OCI-LY1 (cell line): ENCODE measurements around the gene CRAMP1.

ENCODE experiments used
- H2AFZ ChIP-seq: fragments of 200-600 bp; sonication (generic), shearing (Covaris generic); 2 replicates; pipeline ENCODE4 v1.6.0; 2014; ENCODE audit warnings: antibody characterized with exemption, mild to moderate bottlenecking, low read length
- H3F3A ChIP-seq: fragments of 200-600 bp; sonication (generic), shearing (Covaris generic); 2 replicates; pipeline ENCODE4 v1.6.0; 2014; ENCODE audit warnings: mild to moderate bottlenecking, antibody characterized with exemption, low read length, moderate library complexity; ENCODE audit not compliant: insufficient read depth
- H3K27ac ChIP-seq: fragments of 200-600 bp; sonication (generic); 2 replicates; pipeline ENCODE4 v1.5.1; 2014; ENCODE audit warnings: low read length, mixed run types, mild to moderate bottlenecking, low read depth; ENCODE audit not compliant: poor library complexity, severe bottlenecking
- H3K27me3 ChIP-seq: fragments of 200-600 bp; sonication (generic); 2 replicates; pipeline ENCODE4 v1.6.0; 2014; ENCODE audit warnings: antibody characterized with exemption, mild to moderate bottlenecking, low read length, moderate library complexity; ENCODE audit not compliant: insufficient read depth
- H3K36me3 ChIP-seq: fragments of 200-600 bp; sonication (generic); 2 replicates; pipeline ENCODE4 v1.6.1; 2014; ENCODE audit warnings: mild to moderate bottlenecking, antibody characterized with exemption, low read length, moderate library complexity, mixed read lengths; ENCODE audit not compliant: insufficient read depth
- H3K4me1 ChIP-seq: fragments of 200-600 bp; sonication (generic); 2 replicates; pipeline ENCODE4 v1.5.1; 2014; ENCODE audit warnings: mild to moderate bottlenecking, low read length, moderate library complexity; ENCODE audit not compliant: insufficient read depth, severe bottlenecking
- H3K4me2 ChIP-seq: fragments of 200-600 bp; sonication (generic), shearing (Covaris generic); 2 replicates; pipeline ENCODE4 v1.6.1; 2014; ENCODE audit warnings: low read length
- H3K4me3 ChIP-seq: fragments of 200-600 bp; sonication (generic); 2 replicates; pipeline ENCODE4 v1.5.1; 2014; ENCODE audit warnings: low read length, low read depth, mild to moderate bottlenecking, mixed read lengths; ENCODE audit not compliant: poor library complexity, severe bottlenecking
- H3K79me2 ChIP-seq: fragments of 200-600 bp; shearing (Covaris generic); 2 replicates; pipeline ENCODE4 v1.6.1; 2016; ENCODE audit warnings: mixed run types, low read length, mixed read lengths; ENCODE audit not compliant: insufficient read depth
- H3K9ac ChIP-seq: fragments of 200-600 bp; sonication (generic), shearing (Covaris generic); 2 replicates; pipeline ENCODE4 v1.6.1; 2014; ENCODE audit warnings: mild to moderate bottlenecking, low read length, mixed read lengths
- H3K9me2 ChIP-seq: fragments of 200-600 bp; sonication (generic), shearing (Covaris generic); 2 replicates; pipeline ENCODE4 v1.6.1; 2014; ENCODE audit warnings: low read depth, mild to moderate bottlenecking, low read length, mixed read lengths
- H3K9me3 ChIP-seq: fragments of 200-600 bp; shearing (Covaris generic); 2 replicates; pipeline ENCODE4 v1.6.1; 2014; ENCODE audit warnings: low read length, mixed read lengths
- H4K20me1 ChIP-seq: fragments of 200-600 bp; sonication (generic), shearing (Covaris generic); 2 replicates; pipeline ENCODE4 v1.6.0; 2016; ENCODE audit warnings: mild to moderate bottlenecking, low read length; ENCODE audit not compliant: insufficient read depth
- CTCF ChIP-seq: fragments of 200-600 bp; sonication (generic), shearing (Covaris generic); IDR thresholded peaks from 2 replicates; pipeline ENCODE4 v1.5.1; 2017; ENCODE audit warnings: mild to moderate bottlenecking, antibody characterized with exemption, low read length, moderate library complexity, mixed read lengths
- EZH2 ChIP-seq: fragments of 200-600 bp; sonication (generic), shearing (Covaris generic); IDR thresholded peaks from 2 replicates; pipeline ENCODE4 v1.8.0; 2017; ENCODE audit warnings: borderline replicate concordance, mixed run types, mild to moderate bottlenecking, antibody characterized with exemption, low read length, moderate library complexity, mixed read lengths

Gene CRAMP1

DNA sequence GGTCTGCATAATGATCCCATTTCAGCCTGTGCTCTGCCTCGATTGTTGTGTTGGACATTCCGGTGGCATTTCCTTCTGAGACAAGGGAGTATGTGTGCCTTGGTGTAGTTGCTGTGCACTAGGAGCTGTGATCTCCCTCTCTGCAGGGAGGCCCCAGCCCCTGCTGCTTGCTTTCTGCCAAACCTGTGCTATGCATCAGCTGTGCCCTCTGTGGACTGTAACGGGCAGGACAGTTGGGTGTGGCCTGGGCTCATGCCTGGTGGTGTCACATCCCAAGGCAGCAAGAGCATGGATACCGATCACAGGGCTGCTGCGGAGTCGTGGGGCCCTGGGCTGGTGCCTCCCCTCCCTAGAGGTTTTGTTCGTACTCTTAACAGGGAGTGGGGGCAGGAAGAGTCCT is 62.1 kb downstream of the CRAMP1 start:
- H3K9me3 ChIP-seq: no peaks in the 10 kb centered on the region
- H2AFZ ChIP-seq: no peak overlapping the region
- no peaks in the 10 kb centered on the region for H3K9me2 ChIP-seq
- H3F3A ChIP-seq: no peaks in the 10 kb centered on the region; the same call in 1 of the 2 replicates
- peaks cover 12% of the 10 kb centered on the region for H3K4me1 ChIP-seq
- no peak overlapping the region for H3K4me3 ChIP-seq
- H3K27ac ChIP-seq: no peak overlapping the region
- no peak overlapping the region for H3K4me2 ChIP-seq
- no peak overlapping the region for H3K9ac ChIP-seq
- no peak for TF ChIP-seq CTCF
- no peak for TF ChIP-seq EZH2
- peaks cover 9% of the 10 kb centered on the region for H3K79me2 ChIP-seq
- H3K36me3 ChIP-seq: peaks cover 68% of the 10 kb centered on the region
- no peaks in the 10 kb centered on the region for H4K20me1 ChIP-seq
- no peaks in the 10 kb centered on the region for H3K27me3 ChIP-seq

DNA sequence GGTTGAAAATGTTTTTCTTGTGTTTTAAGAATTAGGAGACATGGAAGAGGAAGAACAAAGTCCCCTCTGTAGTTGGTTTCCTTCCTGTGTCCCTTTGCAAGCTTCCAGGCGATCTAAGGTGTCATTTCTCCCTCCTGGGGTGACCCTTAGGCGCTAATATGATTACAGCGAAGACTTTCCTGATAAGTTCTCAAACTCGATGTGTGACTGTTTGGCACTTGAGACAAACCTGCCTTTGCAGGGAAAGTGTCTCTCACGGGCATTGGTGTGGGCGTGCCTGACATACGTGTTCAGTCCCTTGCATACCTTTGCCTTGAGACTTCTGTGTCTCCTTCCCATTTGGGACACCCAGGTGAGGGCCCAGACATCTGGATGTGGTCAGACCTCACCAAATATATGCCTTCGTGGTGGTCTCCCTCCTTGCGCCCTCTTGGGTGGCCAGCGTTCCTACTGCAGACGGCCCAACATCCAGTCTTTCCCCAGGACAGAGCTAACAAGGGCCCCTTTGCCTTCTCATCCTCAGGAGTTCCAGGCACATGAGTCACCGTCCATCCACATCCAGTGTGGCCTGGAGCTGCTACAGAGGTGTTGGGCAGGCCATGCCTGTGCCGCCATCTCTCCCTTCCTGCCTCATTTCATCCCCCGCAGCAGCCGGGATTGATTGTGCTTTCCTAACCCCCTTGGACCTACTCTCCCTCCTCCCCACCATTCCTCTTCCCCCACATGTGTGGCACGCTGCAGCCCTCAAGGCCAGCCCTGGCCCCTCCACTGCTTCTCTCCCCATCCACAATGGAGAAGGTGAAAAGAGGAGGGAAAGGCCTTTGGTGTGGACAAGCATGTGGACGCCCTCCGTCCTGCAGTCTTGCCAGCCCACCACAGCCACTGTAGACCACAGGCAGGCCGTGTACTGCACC is 62.8 kb downstream of the CRAMP1 start:
- Histone ChIP-seq H3K4me1 (peaks cover 19% of the 10 kb centered on the region), H3K9me2 (no peaks in the 10 kb centered on the region), H3K79me2 (peaks cover 16% of the 10 kb centered on the region), H3K9me3 (no peaks in the 10 kb centered on the region), H2AFZ (no peak overlapping the region), H3K4me3 (no peak overlapping the region), H3K36me3 (peaks cover 66% of the 10 kb centered on the region), H3F3A (no peaks in the 10 kb centered on the region; the same call in 1 of the 2 replicates), H3K27me3 (no peaks in the 10 kb centered on the region), H3K4me2 (no peak overlapping the region), H3K9ac (no peak overlapping the region), H4K20me1 (no peaks in the 10 kb centered on the region), H3K27ac (peak overlapping the region; percentile 10)
- no peak for TF ChIP-seq EZH2
- no peak for TF ChIP-seq CTCF

DNA sequence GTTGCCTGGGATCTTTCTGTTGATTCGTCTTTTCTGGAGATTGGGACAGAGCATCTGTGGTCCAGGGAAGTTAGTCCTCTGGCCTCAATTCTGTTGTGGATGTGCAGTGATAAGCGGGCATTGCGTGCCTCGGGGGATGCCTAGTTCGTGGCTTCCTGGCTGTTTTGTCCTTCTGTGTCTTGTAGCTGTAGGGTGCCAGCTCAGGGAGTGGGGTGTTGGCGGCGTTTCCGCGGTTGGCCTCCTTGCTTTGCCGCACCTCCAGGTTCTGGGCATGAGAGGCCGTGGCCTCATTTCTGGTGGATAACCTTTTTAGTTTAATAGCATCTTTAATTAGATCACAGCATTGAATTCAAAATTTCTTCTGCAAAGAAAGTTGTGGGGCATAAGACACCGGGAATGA is 64.5 kb downstream of the CRAMP1 start:
- Histone ChIP-seq H3K4me3 (no peak overlapping the region), H2AFZ (no peak overlapping the region), H3F3A (no peaks in the 10 kb centered on the region; the same call in 1 of the 2 replicates), H3K4me2 (no peak overlapping the region), H3K9ac (no peak overlapping the region), H4K20me1 (no peaks in the 10 kb centered on the region), H3K27me3 (no peaks in the 10 kb centered on the region), H3K79me2 (peaks cover 33% of the 10 kb centered on the region), H3K9me3 (no peaks in the 10 kb centered on the region), H3K36me3 (peaks cover 66% of the 10 kb centered on the region), H3K27ac (peak overlapping the region; percentile 56), H3K4me1 (peaks cover 34% of the 10 kb centered on the region), H3K9me2 (no peaks in the 10 kb centered on the region)
- TF ChIP-seq EZH2 (no peak), CTCF (no peak)
